Gastrocnemius medialis (tissue), 4 donors: ENCODE results near the gene SEPTIN12. TPM values are rescaled to one million over a fixed set of nuclear protein-coding genes. Genes with fewer than 3 reads are reported as not detected.

Experiments used
- ATAC-seq, 2 donors: fragments of 150-250 bp; one replicate each; pipeline ENCODE4 v1.9.1; 2016
- DNase-seq, 2 donors: peaks; one replicate each; pipeline ENCODE4 v3.0.0-alpha.2; 2019
- H3K27ac ChIP-seq, 4 donors: fragments of 200-600 bp; sonication (generic); 1 replicate in 1 of 4; 2 replicates in 3 of 4; pipeline ENCODE4 v1.5.1; 2016 to 2018; ENCODE audit warnings: mild to moderate bottlenecking in 2 of 4, moderate library complexity in 1 of 4
- H3K27me3 ChIP-seq, 3 donors: fragments of 200-600 bp; sonication (generic) in 2 of 3; 1 replicate in 1 of 3; 2 replicates in 2 of 3; pipeline versions ENCODE4 v1.5.1 to v1.6.0; 2016 to 2019; ENCODE audit warnings: mild to moderate bottlenecking in 1 of 3, moderate library complexity in 1 of 3
- H3K36me3 ChIP-seq, 2 donors: fragments of 200-600 bp; sonication (generic) in 1 of 2; one replicate each; pipeline ENCODE4 v1.5.1; 2017 to 2018
- H3K4me1 ChIP-seq, 2 donors: fragments of 200-600 bp; sonication (generic) in 1 of 2; one replicate each; pipeline ENCODE4 v1.5.1; 2016 to 2017; ENCODE audit warnings: mild to moderate bottlenecking in 2 of 2
- H3K4me3 ChIP-seq, 4 donors: fragments of 200-600 bp; sonication (generic) in 3 of 4; 1 replicate in 1 of 4; 2 replicates in 3 of 4; pipeline ENCODE4 v1.5.1; 2016 to 2019; ENCODE audit warnings: mild to moderate bottlenecking in 2 of 4
- H3K9me3 ChIP-seq, 3 donors: fragments of 200-600 bp; sonication (generic) in 2 of 3; 1 replicate in 1 of 3; 2 replicates in 2 of 3; pipeline ENCODE4 v1.5.1; 2016 to 2019
- CTCF ChIP-seq, 5 experiments: fragments of 450-650 bp in 3 of 5; fragments of 200-600 bp in 2 of 5; sonication (generic) in 2 of 5; IDR thresholded peaks in 4 of 5; conservative IDR thresholded peaks in 1 of 5; 1 replicate in 4 of 5; 2 replicates in 1 of 5; pipeline ENCODE4 v1.5.1; 2016 to 2019; ENCODE audit warnings: antibody characterized with exemption in 5 of 5, mild to moderate bottlenecking in 3 of 5, moderate library complexity in 3 of 5
- POLR2A ChIP-seq, 2 donors: fragments of 450-650 bp; IDR thresholded peaks; one replicate each; pipeline ENCODE4 v1.6.1; 2017; ENCODE audit warnings: antibody characterized with exemption in 2 of 2, mild to moderate bottlenecking in 2 of 2, moderate library complexity in 2 of 2
- in situ Hi-C, 4 donors: fragments of 200-750 bp; cut with MboI; loops; one replicate each; pipeline versions ENCODE4 v1.15.0 to v1.8.0; 2017; ENCODE audit warnings: low sequenced_read_pairs in 4 of 4
- intact Hi-C: fragments of 100-400 bp; cut with DNase I; formaldehyde crosslinking; loops from one replicate; pipeline ENCODE4 v1.15.1; 2023; ENCODE audit warnings: low total_unique reads
- total RNA-seq, 4 donors: library from RNA; depleted of rRNA; stranded (reverse); fragments of >200 nt; gene quantifications; one replicate each; pipeline versions ENCODE4 v1.1.0 to v1.2.3, GENCODE V29; 2016

Gene SEPTIN12
- total RNA-seq, 4 donors from 2014 or later = not detected

- H3K36me3 ChIP-seq = peaks cover 0 to 8% of the 10 kb centered on the region in 2 donors
- in situ Hi-C loops = no loop called here
- intact Hi-C loops = no loop called here
- DNase-seq (no peak), ATAC-seq (no peak)
- no peak overlapping the region for H3K27ac ChIP-seq
- H3K4me3 ChIP-seq = no peak overlapping the region
- peaks cover 0 to 8% of the 10 kb centered on the region in 2 donors for H3K4me1 ChIP-seq
- H3K27me3 ChIP-seq = no peaks in the 10 kb centered on the region
- no peaks in the 10 kb centered on the region for H3K9me3 ChIP-seq
- TF ChIP-seq CTCF (IDR thresholded peaks at IDR 0.05 in 4 of 5, conservative IDR thresholded peaks at IDR 0.05 in 1 of 5) = no peak
- TF ChIP-seq POLR2A (IDR thresholded peaks at IDR 0.05) = no peak
These were observed 7.9 kb upstream of the SEPTIN12 start for GRCh38 chr16:4795828-4796572.

- no peak for ATAC-seq
- intact Hi-C loops (no loop called here), in situ Hi-C loops (no loop called here)
- Histone ChIP-seq H3K4me1 (peaks cover 0 to 2% of the 10 kb centered on the region in 2 donors), H3K27ac (no peak within 1 kb of the TSS), H3K36me3 (peaks cover 0 to 8% of the 10 kb centered on the region in 2 donors), H3K9me3 (no peaks in the 10 kb centered on the region), H3K4me3 (no peak within 1 kb of the TSS), H3K27me3 (no peaks in the 10 kb centered on the region)
- TF ChIP-seq POLR2A (IDR thresholded peaks at IDR 0.05) = no peak
- no peak for TF ChIP-seq CTCF (IDR thresholded peaks at IDR 0.05 in 4 of 5, conservative IDR thresholded peaks at IDR 0.05 in 1 of 5)
- DNase-seq = no peak
These were observed 7.2 kb upstream of the SEPTIN12 start, which contains the start of gene SMIM22 for GRCh38 chr16:4795181-4795827. Gene SMIM22 (plus strand): TSS chr16:4795369. CDS start chr16:4795735, 366 bp downstream.

DNA sequence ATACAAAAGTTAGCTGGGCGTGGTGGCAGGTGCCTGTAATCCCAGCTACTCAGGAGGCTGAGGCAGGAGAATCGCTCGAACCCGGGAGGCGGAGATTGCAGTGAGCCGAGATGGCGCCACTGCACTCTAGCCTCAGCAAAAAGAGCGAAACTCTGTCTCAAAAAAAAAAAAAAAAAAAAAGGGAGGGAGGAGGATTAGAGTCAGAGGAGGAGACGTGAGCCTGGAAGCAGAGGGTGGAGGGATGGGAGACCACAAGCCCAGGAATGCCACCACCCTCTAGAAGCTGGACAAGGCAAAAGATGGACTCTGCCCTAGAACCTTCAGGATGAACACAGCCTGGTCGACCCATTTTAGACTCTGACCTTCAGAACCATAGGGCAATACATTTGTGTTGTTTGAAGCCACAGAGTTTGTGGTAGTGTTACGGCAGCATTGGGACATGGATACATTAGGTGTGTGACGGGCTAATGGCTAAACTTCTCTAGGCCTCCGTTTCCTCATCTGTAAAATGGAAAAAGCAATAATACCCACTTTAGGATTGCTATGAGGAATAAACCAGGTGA lies 4.9 kb upstream of the SEPTIN12 start:
- H3K27ac ChIP-seq = no peak overlapping the region
- no peak for ATAC-seq
- TF ChIP-seq POLR2A (IDR thresholded peaks at IDR 0.05) = no peak
- no peak for TF ChIP-seq CTCF (IDR thresholded peaks at IDR 0.05 in 4 of 5, conservative IDR thresholded peaks at IDR 0.05 in 1 of 5)
- H3K27me3 ChIP-seq = no peaks in the 10 kb centered on the region
- no peak overlapping the region for H3K4me3 ChIP-seq
- no peaks in the 10 kb centered on the region for H3K4me1 ChIP-seq
- peaks cover 0 to 8% of the 10 kb centered on the region in 2 donors for H3K36me3 ChIP-seq
- no peaks in the 10 kb centered on the region for H3K9me3 ChIP-seq
- DNase-seq = no peak
- intact Hi-C loops = no loop called here
- in situ Hi-C loops = no loop called here

- in situ Hi-C loops = no loop called here
- H3K27ac ChIP-seq = no peak overlapping the region
- TF ChIP-seq CTCF (IDR thresholded peaks at IDR 0.05 in 4 of 5, conservative IDR thresholded peaks at IDR 0.05 in 1 of 5) = no peak
- no peak for TF ChIP-seq POLR2A (IDR thresholded peaks at IDR 0.05)
- no peak overlapping the region for H3K4me3 ChIP-seq
- intact Hi-C loops = no loop called here
- no peaks in the 10 kb centered on the region for H3K4me1 ChIP-seq
- no peaks in the 10 kb centered on the region for H3K9me3 ChIP-seq
- no peaks in the 10 kb centered on the region for H3K36me3 ChIP-seq
- DNase-seq (no peak), ATAC-seq (no peak)
- H3K27me3 ChIP-seq = no peaks in the 10 kb centered on the region
These were observed 2.7 kb upstream of the SEPTIN12 start for GRCh38 chr16:4790871-4791270.
